GM18870 (cell line): ENCODE measurements around the gene KRTAP9-3.
"Not testable (repeated sequence)": the region's sequence is repeated elsewhere in the genome, so short reads cannot be mapped to it uniquely, and the experiment has no call there.

Experiments
- ATAC-seq: cut with Tn5 transposase; IDR thresholded peaks from one replicate; pipeline ENCODE4 v1.9.1; 2021; ENCODE audit warnings: moderate library complexity; ENCODE audit not compliant: unreplicated experiment

KRTAP9-3 gene, protein sequence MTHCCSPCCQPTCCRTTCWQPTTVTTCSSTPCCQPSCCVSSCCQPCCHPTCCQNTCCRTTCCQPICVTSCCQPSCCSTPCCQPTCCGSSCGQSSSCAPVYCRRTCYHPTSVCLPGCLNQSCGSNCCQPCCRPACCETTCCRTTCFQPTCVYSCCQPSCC

DNA sequence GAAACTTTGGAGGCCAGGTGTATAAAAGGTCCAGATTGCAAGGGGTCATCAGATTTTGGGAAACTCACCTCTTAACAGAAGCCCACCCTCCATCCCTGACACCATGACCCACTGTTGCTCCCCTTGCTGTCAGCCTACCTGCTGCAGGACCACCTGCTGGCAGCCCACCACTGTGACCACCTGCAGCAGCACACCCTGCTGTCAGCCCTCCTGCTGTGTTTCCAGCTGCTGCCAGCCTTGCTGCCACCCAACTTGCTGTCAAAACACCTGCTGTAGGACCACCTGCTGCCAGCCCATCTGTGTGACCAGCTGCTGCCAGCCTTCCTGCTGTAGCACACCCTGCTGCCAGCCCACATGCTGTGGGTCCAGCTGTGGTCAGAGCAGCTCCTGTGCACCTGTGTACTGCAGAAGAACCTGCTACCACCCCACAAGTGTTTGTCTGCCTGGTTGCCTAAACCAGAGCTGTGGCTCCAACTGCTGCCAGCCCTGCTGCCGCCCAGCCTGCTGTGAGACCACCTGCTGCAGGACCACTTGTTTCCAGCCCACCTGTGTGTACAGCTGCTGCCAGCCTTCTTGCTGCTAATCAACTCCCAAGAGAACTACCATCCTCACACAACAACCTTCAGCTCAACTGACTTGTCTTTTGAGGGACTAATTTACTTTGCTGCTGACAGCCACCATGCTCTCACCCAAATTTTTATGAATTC lies at the start of gene KRTAP9-3:
Gene KRTAP9-3 (plus strand): TSS at position 51 of the 707 bp plus-strand sequence. CDS start 53 bp downstream, at position 104.
- not testable (repeated sequence) for ATAC-seq

DNA sequence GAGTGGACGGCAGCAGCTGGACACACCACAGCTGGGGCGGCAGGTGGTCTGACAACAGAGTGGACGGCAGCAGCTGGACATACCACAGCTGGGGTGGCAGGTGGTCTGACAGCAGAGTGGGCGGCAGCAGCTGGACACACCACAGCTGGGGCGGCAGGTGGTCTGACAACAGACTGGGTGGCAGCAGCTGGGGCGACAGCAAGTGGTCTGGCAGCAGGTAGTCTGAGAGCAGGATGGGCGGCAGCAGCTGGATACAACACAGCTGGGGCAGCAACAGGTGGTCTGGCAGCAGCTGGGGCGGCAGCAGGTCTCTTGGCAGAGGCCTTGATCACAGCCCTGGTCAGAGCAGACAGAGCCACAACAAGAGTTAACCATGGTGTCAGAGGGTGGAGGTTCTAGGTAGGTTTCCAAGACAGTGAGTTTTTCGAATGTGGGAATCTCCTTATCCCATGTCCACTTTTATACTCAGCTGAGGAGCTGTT lies 47.7 kb upstream of the KRTAP9-3 start, which contains the start of gene KRTAP4-1:
Gene KRTAP4-1 (minus strand): TSS at position 432 of the 482 bp plus-strand sequence. CDS start 57 bp downstream, at position 375.
- no peak for ATAC-seq

DNA sequence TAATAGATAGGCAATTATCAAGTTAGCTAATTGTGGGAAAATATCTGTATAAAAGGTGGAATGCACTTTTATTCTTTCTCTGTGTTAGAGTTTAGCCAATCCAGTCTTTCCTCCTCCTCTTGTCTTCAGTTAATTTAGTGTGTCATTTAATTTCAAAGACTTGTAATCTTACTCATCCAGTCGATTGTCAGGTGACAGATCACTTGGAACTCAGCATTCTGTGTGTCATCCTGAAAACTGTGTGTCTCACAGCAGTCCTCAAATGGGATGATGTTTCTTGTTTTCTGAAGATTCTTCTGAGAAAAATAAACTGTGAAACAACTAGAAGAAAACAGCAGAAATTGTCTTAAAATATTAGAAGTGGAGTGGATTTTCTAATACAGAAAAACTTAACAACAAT lies 47.2 kb upstream of the KRTAP9-3 start:
- no peak for ATAC-seq

DNA sequence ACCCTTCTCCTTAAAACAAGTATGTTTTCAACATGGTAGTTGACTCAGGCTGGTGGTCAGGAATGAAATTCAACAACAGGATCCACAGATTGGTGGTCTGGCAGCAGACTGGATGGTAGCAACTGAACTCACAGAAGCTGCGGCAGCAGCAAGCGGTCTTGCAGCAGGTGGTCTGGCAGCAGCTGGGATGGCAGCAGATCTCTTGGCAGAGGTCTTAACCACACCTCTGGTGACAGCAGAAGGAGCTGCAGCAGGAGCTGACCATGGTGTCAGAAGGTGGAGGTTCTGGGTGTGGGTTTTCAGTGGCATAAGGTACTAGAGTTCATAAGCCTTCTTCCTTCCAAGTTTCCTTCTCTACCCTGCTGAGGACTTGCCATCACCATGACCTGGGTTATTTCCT lies 45.4 kb upstream of the KRTAP9-3 start:
- no peak for ATAC-seq

DNA sequence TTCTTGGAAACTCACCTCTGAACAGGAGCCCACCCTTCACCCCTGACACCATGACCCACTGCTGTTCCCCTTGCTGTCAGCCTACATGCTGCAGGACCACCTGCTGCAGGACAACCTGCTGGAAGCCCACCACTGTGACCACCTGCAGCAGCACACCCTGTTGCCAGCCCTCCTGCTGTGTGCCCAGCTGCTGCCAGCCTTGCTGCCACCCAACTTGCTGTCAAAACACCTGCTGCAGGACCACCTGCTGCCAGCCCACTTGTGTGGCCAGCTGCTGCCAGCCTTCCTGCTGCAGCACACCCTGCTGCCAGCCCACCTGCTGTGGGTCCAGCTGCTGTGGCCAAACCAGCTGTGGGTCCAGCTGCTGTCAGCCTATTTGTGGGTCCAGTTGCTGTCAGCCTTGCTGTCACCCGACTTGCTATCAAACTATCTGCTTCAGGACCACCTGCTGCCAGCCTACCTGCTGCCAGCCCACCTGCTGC lies 42.4 kb upstream of the KRTAP9-3 start, which contains the start of gene KRTAP9-1:
Gene KRTAP9-1 (plus strand): TSS at position 51 of the 482 bp plus-strand sequence. CDS start 0 bp downstream, at position 51.
- not testable (repeated sequence) for ATAC-seq

DNA sequence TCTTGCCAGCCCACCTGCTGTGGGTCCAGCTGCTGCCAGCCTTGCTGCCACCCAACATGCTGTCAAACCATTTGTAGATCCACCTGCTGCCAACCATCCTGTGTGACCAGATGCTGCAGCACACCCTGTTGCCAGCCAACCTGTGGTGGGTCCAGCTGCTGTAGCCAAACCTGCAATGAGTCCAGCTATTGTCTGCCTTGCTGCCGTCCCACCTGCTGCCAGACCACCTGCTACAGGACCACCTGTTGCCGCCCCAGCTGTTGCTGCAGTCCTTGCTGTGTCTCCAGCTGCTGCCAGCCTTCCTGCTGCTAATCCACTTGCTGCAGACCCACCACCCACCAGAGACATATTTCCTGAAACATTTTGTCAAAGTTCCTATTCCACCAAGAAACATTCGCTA lies 41.9 kb upstream of the KRTAP9-3 start:
- ATAC-seq: no peak

DNA sequence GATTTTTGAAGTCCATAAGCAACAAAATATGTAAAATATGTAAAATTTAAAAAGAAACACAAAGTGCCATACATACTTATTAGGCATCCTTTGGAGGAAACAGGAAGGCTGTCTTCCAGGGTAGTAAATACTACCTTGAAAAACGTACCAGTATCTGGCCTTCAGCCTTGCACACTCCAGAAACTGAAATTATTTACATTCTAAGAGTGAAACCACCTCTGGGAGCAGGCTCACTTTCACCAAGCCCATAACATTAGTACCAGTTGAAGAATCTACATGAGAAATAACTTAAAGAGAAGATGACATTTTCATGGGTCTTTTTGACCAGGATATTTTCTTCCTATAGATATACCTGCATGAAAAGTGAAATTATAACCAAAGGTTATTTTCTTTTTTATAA lies 36.2 kb upstream of the KRTAP9-3 start:
- no peak for ATAC-seq

DNA sequence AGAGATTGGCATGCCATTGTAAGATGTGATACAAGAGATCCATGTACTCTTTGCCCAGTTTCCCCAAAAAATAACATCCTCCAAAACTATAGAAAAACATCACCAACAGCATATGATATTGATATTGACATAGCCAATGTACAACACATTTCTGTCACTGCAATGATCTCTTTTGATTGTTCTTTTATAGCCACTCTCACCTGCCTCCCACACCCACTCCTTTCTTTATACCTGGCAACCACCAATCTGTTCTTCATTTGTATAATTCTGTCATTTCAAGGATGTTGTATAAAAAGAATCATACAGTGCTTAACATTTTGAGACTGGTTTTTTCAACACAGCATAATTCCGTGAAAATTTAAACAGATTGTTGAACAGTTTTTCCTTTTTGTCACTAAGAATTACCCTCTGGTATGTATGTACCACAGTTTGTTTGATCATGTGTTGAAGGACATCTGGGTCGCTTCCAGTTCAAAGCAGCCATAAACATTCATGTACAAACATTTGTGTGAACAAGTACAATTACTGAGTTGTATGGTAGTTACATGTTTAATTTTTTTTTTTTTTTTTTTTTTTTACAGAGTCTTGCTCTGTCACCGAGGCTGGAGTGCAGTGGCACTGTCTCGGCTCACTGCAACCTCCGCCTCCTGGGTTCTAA lies 32.7 kb upstream of the KRTAP9-3 start:
- ATAC-seq: no peak

DNA sequence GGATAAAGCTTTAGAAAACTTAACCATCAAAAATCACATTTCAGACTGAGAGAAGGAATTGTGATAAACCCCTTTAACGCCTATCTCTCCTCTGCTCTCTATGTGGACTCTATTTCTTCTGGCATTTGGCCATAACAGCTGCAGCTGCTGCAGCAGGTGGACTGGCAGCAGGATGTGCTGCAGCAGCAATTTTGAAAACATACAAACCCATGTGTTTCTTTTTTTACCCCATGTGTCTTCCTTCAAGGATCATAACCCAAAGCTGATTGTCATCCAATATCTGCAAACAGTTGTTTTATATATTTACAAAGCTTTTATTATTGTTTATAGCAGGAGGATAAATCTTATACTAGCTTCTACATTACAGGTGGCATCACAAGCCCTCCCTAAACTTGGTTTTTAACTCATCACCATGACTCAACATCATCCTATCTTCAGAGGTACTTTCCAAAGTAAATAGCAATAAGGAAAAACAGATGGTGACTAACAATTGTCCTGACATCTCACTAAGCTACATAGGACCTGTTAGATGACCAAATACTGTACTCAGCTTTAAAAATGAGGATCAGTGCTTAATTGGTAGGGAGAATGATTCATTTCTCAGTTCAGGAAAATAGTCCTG lies 20.3 kb upstream of the KRTAP9-3 start:
- no peak for ATAC-seq

DNA sequence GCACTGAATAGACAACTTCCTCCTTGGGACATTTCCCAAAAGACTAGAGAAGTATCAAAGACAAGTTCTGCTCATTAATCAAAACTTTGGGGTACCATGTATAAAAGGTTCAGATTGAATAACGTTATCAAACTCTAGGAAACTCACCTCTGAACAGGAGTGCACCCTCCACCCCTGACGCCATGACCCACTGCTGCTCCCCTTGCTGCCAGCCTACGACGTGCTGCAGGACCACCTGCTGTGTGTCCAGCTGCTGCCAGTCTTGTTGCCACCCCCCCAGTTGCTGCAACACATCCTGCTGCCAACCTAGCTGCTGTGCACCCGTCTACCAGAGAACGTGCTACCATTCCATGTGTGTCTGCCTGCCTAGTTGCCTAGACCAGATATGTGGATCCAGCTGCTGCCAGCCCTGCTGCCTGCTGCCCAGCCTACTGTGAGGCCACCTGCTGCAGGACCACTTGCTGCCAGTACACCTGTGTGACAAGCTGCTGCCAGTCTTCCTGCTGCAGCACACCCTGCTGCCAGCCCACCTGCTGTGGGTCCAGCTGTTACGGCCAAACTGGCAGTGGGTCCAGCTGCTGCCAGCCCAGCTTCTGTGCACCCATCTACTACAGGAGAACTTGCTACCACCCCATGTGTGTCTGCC lies 19.6 kb upstream of the KRTAP9-3 start:
- ATAC-seq: no peak

DNA sequence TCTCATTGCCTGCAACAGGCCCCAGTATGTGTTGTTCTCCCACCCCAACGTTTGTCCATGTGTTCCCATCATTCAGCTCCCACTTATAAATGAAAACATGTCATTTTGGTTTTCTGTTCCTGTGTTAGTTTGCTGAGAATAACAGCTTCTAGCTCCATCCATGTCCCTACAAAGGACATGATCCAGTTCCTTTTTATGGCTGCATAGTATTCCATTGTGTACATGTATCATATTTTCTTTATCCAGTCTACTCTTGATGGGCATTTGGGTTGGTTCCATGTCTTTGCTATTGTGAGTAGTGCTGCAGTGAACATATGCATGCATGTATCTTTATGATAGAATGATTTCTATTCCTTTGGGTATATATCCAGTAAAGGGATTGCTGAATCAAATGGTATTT lies 16.6 kb upstream of the KRTAP9-3 start:
- no peak for ATAC-seq

DNA sequence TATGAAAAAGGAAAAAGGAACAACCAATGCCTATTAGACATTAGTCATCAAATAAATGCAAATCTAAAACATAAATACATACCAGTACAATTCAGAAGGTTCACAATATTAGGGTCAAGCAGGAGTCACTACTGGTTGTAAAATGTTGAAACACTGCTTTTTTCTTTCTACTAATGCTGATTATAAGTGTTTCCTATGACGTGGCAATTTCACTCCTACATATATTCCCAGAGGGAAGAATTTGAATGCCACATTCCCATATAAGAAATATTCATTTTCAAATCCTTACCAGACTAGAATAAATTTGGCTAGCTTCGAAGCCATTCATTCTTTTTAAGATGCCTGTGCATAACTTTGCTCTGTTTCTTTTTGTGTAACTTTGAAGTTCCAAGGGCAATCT lies 8.4 kb upstream of the KRTAP9-3 start:
- ATAC-seq: no peak

DNA sequence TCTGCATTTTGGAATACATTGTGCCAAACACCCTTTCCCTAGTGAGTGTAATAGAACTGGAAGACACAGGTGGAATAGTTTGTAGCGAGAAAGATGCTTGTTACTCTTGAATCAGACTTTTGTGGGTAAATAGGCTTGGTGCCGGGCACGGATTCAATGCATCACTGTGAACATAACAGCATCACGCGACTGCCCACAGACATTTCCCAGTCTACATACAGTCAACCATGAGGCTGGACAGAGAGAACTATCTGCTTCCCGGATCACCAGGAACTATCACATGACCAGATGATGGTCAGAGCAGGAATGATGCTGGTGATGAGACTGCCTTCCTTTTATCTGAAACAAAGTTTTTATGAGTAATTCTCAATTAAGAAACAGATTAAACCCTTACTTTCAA lies 6.2 kb upstream of the KRTAP9-3 start:
- ATAC-seq: no peak

DNA sequence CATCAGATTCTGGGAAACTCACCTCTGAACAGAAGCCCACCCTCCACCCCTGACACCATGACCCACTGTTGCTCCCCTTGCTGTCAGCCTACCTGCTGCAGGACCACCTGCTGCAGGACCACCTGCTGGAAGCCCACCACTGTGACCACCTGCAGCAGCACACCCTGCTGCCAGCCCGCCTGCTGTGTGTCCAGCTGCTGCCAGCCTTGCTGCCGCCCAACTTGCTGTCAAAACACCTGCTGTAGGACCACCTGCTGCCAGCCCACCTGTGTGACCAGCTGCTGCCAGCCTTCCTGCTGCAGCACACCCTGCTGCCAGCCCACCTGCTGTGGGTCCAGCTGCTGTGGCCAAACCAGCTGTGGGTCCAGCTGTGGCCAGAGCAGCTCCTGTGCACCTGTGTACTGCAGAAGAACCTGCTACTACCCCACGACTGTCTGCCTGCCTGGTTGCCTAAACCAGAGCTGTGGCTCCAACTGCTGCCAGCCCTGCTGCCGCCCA lies 5.6 kb upstream of the KRTAP9-3 start, which contains the start of gene KRTAP9-2:
Gene KRTAP9-2 (plus strand): TSS at position 51 of the 498 bp plus-strand sequence. CDS start 7 bp downstream, at position 58.
- not testable (repeated sequence) for ATAC-seq

DNA sequence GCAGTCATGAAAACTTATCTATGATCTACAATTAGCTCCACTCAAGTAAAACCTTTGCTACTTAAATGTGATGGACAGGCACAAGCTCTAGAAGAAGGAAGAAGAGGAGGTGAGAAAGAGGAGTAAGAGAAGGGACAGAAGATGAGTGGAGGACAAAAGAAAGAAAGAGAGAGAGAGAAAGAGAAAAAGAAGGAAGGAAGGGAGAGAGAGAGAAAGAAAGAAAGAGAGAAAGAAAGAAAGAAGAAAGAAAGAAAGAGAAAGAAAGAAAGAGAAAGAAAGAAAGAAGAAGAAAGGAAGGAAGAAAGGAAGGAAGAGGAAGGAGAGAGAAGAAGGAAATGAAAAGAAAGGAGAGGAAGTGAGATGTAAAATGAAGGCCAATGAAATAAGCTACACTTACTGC lies 2.2 kb upstream of the KRTAP9-3 start:
- no peak for ATAC-seq

DNA sequence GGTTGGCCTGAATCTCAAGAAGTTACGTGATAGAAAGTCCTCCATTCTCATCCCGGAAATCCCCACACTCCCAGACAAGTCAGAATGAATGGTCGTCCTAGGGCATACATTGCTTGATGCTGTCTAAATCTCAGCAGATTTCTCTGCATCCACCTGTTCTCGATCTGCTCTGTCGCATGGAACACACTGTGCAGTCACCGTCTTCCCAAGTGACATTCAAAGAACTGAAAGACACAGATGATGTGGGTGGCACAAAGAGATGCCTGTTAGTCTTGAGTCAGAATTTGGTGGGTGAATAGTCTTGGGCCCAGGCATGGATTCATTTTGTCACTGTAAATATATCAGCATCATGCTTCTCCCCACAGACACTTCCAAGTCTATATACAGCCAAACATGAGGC lies 518 bp upstream of the KRTAP9-3 start:
- ATAC-seq: no peak

DNA sequence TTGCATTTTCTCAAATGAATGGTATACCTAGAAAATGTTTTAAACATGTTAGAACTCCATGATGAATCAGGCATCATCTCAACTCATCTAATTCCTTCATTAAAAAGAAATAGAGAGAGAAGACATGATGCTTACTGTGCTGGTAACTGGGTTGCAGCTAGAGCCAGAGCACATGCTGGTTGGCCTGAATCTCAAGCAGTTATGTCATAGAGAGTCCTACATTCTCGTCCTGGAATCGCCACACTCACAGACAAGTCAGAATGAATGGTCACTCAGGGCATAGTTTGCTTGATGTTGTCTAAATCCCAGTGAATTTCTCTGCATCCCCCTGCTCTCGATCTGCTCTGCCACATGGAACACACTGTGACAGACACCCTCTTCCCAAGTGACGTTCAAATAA lies 4.9 kb downstream of the KRTAP9-3 start:
- ATAC-seq: not testable (repeated sequence)

DNA sequence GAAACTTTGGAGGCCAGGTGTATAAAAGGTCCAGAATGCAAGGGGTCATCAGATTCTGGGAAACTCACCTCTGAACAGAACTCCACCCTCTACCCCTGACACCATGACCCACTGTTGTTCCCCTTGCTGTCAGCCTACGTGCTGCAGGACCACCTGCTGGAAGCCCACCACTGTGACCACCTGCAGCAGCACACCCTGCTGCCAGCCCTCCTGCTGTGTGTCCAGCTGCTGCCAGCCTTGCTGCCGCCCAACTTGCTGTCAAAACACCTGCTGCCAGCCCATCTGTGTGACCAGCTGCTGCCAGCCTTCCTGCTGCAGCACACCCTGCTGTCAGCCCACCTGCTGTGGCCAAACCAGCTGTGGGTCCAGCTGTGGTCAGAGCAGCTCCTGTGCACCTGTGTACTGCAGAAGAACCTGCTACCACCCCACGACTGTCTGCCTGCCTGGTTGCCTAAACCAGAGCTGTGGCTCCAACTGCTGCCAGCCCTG lies 5.7 kb downstream of the KRTAP9-3 start, which contains the start of gene KRTAP9-8:
Gene KRTAP9-8 (plus strand): TSS at position 51 of the 489 bp plus-strand sequence. CDS start 53 bp downstream, at position 104.
- not testable (repeated sequence) for ATAC-seq

DNA sequence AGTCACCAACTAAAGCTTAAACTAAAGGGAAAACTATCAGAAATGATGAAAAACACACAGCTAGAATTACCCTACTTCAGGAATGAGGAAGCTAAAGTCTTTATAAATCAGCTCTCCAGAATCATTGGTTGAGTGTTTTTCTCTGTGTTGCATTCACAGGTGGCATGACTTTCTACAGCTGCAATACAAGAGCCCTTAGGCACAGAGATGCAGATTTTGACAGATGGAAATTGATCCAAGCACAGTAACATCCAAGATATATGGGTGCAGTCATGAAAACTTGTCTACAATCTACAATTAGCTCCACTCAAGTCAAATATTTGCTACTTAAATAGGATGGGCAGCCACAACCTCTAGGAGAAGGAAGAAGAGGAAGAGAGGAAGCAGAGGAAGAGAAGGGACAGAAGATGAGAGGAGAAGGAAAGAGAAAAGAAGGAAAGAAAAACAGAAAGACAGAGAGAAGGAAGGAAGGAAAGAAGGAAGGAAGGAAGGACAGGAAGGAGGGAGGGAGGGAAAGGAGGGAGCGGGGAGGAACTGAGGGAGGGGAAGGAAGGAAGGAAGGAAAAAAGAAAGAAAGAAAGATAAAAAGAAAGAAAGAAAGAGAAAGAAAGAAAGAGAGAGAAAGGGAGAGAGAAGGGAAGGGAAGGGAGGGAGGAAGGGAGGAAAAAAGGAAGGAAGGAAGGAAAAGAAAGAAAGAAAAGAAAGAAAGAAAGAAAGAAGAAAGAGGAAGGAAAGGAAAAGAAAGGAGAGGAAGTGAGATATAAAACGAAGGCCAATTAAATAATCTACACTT lies 14.9 kb downstream of the KRTAP9-3 start:
- ATAC-seq: not testable (repeated sequence)
